ENCODE measurements around the gene PTPRN2.
"Not testable (repeated sequence)": the region's sequence is repeated elsewhere in the genome, so short reads cannot be mapped to it uniquely, and the experiment has no call there.

The PTPRN2 gene

GRCh38 chr7:157752832-157753291 lies 834.8 kb downstream of the PTPRN2 start:
- DNase-seq, result no peak

- DNase-seq, result no peak
These were observed 835.5 kb downstream of the PTPRN2 start for GRCh38 chr7:157751951-157752673.

DNA sequence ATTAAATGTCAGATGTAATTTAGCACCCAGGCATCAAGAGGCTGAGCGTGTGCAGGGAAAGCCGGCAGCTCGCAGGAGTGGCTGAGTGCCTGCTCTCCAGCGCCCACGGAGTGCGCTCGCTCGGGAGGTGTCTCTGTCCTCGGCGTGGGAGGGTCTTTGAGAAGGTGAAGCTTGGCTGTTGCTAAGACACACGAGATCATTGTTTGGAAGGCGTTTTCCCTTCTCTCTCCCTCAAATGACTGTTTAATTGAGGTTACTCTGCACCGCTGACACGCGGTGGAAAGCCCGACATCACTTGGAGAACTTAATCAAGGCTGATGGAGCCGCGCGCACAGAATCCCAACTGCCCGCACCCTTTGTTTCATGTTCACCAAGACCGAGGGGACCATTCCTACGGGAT lies 836.2 kb downstream of the PTPRN2 start:
- no peak for DNase-seq

- DNase-seq, result no peak
These were observed 837.3 kb downstream of the PTPRN2 start for GRCh38 chr7:157750291-157750690.

DNA sequence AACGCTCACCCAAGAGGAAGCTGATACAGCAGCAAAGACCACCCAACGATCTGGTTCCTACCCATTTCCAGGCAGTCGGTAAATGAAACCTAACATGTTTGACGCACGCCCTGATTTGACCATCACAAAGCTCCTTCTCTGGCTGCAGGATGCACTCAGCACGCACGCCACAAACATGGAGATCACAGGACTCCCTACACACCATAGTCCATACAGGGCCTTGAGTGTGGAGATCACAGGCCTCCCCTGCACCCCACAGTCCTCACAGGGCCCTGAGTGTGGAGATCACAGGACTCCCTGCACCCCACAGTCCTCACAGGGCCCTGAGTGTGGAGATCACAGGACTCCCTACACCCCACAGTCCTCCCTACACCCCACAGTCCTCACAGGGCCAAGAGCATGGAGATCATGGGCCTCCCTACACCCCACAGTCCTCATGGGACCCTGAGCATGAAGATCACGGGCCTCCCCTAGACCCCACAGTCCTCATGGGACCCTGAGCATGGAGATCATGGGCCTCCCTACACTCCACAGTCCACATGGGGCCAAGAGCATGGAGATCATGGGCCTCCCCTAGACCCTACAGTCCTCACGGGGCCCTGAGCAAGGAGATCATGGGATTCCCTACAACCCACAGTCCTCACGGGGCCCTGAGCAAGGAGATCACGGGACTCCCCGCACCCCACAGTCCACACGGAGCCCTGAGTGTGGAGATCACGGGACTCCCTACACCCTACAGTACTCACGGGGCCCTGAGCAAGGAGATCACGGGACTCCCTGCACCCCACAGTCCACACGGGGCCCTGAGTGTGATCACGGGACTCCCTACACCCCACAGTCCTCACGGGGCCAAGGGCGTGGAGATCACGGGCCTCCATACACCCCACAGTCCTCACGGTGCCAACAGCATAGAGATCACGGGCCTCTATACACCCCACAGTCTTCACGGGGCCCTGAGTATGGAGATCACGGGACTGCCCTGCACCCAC lies 841.6 kb downstream of the PTPRN2 start:
- DNase-seq, result no peak

GRCh38 chr7:157744786-157745601 lies 842.6 kb downstream of the PTPRN2 start:
- no peak for DNase-seq

- DNase-seq, result no peak
These were observed 843.7 kb downstream of the PTPRN2 start for GRCh38 chr7:157743781-157744525.

DNA sequence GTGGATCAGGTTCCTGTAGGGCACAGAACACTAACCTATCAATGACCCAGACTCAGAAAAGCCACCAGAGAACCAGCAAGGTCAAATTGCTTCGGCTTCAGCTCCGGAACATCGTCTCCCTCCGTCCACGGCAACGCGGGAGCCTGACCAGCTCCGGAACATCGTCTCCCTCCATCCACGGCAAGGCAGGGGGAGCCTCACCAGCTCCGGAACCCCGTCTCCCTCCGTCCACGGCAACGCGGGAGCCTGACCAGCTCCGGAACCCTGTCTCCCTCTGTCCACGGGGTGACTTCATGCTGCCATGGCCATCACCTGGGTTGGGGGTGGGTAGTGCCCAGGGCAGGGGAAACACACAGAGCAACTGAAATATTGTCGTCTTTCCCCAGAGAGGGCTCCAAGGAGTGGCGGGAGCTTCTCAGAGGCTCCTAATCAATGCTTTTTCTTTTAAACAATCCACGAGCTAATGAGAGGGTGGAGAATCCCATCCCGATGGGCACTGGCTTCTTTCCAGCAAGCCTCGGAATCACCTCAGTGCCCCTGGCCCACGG lies 847.3 kb downstream of the PTPRN2 start:
- DNase-seq, result no peak

DNA sequence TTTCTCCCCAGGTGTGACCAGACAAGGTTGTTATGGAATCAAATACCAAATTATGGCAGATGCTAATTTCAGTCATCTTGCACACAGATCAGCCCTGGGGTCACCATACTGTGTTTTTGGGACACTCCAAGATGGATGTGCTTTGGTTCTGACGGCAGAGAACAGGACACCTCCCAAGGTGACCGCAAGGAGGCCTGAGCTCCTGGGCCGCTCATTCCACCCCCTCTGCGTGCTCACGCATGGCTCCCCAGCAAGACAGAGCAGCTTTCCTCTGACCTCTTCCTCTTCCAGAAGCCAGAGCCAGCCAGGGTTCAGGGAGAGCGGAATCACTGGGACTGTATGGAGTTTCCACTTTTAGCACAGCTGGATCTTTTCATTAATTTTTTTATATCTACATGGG lies 848.0 kb downstream of the PTPRN2 start:
- no peak for DNase-seq

GRCh38 chr7:157739031-157739430 lies 848.6 kb downstream of the PTPRN2 start:
- DNase-seq, result peak; percentile 46

DNA sequence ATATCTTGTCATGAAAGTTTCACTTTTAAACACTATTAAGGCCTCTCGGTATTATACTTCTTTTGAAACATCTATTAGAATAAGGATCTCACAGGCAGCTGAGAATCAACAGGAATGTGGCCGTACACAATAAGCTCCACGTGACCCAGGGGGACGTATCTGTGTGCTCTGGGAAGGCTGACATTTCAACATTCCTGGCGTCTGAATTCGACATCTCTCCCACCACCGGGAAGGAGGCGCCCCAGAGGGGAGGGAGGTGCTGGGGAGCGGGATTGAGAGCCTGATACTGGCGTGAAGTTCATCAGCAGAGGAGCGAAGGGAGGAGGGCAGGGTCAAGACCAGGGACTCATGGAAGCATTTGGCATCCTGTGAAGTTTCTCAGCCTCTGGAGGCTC lies 849.6 kb downstream of the PTPRN2 start:
- no peak for DNase-seq

- no peak for DNase-seq
These were observed 850.2 kb downstream of the PTPRN2 start for GRCh38 chr7:157737151-157738065.

GRCh38 chr7:157736341-157736740 lies 851.3 kb downstream of the PTPRN2 start:
- no peak for DNase-seq

DNA sequence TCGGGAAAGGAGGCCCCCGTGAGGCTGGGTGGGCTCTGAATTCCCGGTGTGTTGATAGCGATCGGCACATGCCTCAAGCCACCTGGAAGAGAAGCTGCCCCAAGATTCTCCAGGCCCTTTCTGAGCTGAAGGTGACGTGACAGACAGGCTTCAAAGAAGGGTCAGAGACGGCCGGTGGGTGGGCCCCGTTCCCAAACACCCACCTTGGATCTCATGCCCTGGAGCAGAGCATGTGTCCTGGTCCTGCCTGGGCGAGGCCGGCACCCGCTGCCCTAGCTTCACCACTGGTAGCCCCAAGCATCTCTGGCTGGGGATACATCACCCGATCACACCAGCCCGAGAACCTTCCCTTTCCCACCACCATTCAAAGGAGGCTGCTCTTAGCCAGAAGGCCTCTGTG lies 851.8 kb downstream of the PTPRN2 start:
- no peak for DNase-seq

DNA sequence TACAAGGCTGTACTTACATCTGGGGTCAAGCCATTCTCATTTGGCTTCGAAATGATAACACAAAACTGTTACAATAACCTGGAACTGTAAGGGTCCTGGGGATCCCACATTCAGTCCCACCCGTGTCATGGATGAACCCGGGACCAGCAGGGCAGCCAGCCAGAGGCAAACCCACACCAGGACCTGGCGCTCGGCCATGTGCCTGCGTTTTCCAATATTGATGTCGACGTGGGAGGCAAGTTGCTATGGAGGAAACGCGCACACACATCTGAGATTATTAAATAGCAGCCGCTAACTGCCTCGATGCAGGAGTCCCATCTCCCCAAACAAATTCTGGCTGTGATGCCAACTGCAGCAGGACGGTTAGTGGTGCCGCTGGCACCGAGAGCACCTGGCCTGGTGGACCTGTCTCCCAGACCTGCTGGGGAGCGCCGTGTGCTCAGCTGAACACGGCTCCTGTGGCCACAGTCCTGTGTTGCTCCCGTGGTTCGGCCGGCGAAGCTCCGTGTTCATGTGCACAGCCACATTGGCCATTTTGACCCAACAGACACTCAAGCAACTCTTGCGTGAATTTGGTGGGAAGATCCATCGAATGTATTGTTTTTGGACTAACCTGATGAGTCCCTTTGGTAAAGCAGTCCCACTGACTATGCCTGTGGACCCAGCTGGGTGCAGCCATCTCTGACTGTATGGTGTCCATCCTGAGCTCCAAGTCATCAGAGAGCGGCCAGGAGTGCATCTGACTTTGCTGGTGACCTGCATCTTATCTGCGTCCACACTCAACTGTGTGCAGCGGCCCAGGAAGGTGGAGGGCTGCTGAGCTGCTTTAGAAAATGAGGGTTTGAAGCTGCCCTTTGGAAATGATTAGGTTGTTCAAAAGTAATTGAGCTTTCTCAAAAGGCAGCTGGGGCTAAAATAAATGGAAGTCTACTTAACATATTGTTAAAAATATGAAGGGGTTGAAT lies 852.7 kb downstream of the PTPRN2 start:
- DNase-seq, result no peak

- DNase-seq, result not testable (repeated sequence)
These were observed 853.7 kb downstream of the PTPRN2 start for GRCh38 chr7:157733760-157734395.

GRCh38 chr7:157731126-157731525 lies 856.5 kb downstream of the PTPRN2 start:
- DNase-seq, result no peak

DNA sequence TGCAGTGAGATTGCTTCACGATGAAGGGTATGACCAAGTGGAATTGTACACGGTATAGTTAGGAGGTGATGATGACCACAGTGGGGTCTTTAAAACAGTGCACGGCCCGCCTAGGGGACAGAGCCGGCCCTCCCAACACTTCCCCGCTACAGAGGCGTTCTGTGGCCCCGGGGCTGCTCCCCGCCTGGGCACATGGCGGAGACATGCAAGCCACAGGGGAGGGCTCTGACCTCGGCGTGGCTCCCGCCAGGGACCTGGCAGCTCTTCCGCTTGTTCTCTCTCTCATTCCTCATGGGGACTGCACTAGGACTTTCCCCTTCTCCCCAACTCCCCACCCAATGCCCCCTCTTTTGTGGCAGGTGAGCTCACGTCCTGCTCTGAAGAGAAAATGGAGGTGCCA lies 857.0 kb downstream of the PTPRN2 start:
- no peak for DNase-seq

GRCh38 chr7:157729566-157729965 lies 858.1 kb downstream of the PTPRN2 start:
- no peak for DNase-seq
